Dermis microvascular lymphatic vessel endothelial cell (primary cell): ENCODE data around the gene LOX. TPM values are rescaled to one million over a fixed set of nuclear protein-coding genes. Genes with fewer than 3 reads are reported as not detected.

ENCODE experiments used
- DNase-seq, 2 donors: peaks; one replicate each; pipeline versions ENCODE4 v3.0.0 to v3.0.0-alpha.2; 2010; ENCODE audit warnings: low read depth in 2 of 2
- total RNA-seq: library from RNA; depleted of rRNA; stranded (reverse); fragments of >200 nt; gene quantifications from 2 replicates; pipeline ENCODE4 v1.2.1, GENCODE V29; 2014

LOX gene, protein sequence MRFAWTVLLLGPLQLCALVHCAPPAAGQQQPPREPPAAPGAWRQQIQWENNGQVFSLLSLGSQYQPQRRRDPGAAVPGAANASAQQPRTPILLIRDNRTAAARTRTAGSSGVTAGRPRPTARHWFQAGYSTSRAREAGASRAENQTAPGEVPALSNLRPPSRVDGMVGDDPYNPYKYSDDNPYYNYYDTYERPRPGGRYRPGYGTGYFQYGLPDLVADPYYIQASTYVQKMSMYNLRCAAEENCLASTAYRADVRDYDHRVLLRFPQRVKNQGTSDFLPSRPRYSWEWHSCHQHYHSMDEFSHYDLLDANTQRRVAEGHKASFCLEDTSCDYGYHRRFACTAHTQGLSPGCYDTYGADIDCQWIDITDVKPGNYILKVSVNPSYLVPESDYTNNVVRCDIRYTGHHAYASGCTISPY
- 52.9 and 75.7 TPM in 2 replicates for total RNA-seq

DNA sequence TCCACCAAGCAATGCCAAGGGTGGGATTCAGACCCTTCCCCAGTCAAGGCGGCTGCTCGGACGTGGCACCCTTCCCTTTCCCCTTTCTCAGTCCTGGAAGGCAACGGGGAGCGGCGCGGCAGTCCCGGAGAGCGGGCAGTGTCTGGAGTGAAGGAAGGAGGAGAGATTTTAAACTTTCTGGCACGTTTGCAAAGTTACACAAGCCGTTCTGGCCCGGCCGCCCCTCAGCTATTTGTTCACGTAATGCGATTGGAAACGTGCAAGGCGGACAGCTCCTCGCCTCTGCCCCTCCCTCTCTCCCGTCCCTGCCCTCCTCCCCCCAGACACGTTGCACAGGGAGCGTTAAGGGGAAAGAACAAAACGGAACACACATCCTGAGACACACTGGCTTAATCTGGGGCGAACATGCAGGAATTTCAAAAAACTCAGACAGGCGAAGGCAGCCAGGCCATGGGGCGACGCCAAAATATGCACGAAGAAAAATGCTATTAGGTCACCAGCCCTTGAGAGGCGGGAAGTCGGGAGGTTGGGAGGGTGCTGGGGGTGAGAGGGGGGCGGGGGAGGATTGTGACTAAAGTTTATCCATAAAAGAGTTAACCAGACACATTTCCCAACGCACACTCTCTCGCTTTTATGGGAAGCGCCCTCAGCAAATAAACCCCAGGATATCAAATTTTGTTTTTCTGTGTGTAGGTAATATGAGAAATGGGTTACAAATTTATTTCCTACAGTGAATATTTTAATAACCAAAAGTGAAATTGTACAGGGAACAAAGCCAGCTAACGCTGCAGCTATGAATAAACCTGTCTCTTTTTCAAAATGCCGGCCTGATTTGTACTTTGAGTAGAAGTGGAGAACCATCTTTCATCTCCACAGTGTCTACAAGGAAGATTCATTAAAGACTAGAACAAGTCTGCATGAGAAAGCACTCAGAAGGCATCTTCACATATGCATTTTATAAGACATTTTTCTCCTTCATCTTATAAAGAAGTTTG lies at the start of gene LOX:
Gene LOX (minus strand): TSS at position 144 of the 995 bp plus-strand sequence. CDS start 274 bp downstream, outside the sequence.
- peak in 1 of 2 donors; percentile 73 for DNase-seq

GRCh38 chr5:122126756-122127321 lies 48.8 kb upstream of the LOX start:
- peak in 1 of 2 donors; percentile 3 for DNase-seq

- DNase-seq = no peak
Measured at GRCh38 chr5:122126177-122126755, 48.2 kb upstream of the LOX start.

GRCh38 chr5:122124766-122125165 lies 46.7 kb upstream of the LOX start:
- no peak for DNase-seq

- DNase-seq = no peak
Measured at GRCh38 chr5:122121479-122122465, 43.7 kb upstream of the LOX start.

- no peak for DNase-seq
Measured at GRCh38 chr5:122120957-122121356, 42.9 kb upstream of the LOX start.

DNA sequence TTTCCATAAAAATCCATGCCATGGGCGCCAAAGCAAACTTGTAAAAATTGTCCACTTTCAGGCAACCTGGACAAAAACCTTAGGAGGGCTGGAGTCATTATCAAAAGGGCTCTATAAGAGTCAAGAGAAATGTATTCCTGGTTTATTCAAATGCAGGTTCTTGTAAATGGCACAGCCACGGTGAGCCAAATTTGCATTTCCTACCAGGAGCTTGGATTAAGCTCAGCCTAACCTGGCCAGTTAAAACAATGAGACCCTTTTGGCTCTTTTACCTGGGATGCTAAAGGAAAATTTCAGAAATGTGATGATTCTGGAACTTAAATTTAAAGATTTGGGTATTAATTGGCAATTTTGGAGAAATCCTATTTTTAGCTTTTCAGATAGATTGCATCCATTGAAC lies 42.4 kb upstream of the LOX start:
- DNase-seq = no peak

DNA sequence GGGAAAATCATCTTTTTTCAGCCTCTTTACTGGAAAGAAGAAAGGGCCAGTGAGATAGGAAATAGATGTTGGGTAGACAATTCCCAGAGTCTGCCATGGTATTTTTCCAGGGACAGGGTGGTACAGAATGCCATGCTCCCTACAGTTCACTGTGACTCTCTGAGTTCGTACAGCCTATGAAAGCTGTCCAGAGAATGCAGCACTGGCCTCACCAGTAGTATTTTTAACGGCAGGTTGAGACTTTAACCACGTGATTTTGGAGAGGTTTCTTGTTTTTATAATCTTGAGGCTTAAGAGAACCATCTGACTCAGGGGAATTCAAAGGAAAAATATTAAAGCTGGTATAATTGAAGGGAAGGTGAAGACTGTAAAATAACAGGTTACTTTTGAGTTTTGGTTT lies 41.1 kb upstream of the LOX start:
- no peak for DNase-seq

- no peak for DNase-seq
Measured at GRCh38 chr5:122118356-122118948, 40.4 kb upstream of the LOX start.

GRCh38 chr5:122114501-122114900 lies 36.4 kb upstream of the LOX start:
- DNase-seq = no peak

DNA sequence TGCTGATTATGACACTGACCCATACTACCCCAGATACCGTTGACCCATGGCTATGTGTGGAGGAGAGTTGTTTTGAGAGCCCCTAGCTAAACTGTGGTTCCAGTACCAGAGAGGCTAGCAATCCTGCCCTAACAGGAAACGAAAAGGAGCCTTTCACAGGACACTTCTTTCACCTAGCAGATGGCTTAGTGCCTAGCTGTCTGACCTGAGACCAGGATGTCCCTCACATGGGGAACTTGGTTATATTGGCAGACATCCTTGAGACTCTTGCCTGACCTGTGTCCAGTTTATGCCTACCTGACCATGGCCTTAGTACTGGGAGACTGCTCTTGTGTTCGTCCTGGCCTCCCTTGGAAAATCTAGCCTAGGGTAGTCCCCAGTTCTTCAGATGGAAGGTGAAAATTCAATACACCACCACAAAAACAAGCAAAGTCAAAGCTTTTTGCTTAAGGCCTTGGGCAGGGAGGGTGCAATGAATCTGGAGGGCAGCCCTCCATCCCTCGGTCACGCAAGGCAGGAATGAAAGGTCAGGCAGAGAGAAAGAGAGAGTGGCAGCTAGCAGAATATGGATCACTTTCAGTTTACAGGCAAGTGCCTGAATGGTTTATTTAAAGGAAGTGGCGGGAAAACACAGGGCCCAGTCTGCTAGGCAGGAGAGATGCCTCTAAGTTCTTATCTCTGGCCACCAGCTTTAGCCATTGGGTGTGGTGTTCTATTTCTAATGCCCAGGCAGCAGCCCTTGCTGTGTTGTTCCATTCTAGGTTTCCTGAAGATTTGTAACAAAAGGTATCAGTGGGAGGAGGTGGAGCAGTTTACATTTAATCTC lies 34.9 kb upstream of the LOX start:
- no peak for DNase-seq

GRCh38 chr5:122112063-122112462 lies 34.0 kb upstream of the LOX start:
- DNase-seq = no peak

DNA sequence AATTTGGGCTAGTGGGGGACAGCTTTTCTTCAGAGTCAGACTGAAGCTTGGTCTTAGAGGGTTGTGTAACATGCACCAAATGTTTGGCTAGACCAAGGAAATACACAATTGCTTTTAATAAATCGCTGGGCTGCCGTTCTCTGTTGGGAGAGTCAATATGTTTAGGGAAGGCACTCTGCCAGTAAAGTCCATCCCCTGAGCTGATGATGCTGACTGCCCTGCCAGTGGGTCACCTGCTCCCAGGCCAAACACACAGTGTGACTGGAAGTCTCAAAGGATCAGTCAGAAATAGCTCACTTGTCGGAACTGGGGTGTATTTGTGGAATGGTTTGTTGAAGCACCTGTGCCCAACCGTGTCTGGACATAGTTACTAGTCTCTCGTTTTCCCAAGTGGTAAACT lies 33.4 kb upstream of the LOX start:
- no peak for DNase-seq

DNA sequence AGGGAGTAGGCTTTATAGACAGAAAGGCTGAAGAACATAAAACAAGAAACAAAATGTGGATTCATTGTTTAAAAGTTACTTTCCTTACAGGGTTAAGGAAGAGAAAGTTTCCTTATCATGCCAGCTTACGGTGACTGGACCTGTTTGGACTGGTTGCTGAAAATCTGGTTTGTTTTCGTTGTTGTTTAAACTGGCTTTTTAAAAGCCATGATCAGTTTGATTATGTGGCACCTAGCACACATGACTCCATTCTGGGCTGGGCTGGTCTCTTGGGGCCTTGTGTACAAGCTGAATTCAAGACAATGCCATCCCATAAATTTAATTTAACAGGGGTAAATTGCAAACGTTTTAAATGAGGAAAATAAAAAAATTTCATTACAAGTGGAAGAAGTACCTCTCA lies 32.9 kb upstream of the LOX start:
- DNase-seq = no peak

GRCh38 chr5:122107016-122107415 lies 29.0 kb upstream of the LOX start:
- no peak for DNase-seq

DNA sequence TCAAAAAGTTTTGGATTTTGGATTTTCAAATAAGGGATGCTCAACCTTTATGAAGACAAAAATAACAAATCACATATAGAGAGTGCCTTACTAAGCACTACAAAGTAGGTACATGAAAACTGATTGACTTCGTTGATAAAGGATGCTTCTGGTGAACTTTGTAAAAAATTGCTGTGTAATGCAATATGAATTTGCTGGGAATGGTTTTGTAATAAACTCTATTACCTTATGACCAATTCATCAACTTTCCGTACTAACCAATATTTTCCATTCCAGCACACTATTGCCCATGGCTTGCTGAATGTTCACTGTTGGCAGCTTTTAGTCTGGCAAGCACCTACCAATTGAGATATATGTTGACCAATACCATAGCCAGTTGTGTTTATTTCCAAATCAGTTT lies 27.9 kb upstream of the LOX start:
- no peak for DNase-seq

DNA sequence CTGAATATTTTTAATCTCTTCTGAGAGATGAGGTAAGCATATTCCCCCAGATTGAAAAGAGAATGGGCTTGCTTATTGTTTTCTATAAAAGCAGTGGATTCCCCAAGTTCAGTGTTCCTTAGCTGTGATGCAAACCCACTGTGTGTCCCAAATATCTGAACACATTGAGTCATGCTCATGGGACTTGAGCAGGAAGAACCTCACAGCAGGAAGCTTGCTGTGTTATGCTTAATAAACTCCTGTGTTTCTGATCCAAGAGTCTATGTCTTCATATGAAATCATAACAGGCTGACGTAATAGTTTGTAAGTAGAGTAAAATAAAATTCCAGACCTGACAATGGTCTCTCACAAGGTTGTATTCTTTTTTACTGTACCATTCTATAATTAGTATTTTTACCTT lies 24.8 kb upstream of the LOX start:
- peak in 1 of 2 donors; percentile 66 for DNase-seq

GRCh38 chr5:122101636-122102285 lies 23.7 kb upstream of the LOX start:
- DNase-seq = peak; percentile 55 to 66
